Stomach (tissue), 9 donors: ENCODE data around the gene STX1B. TPM values are rescaled to one million over a fixed set of nuclear protein-coding genes. Genes with fewer than 3 reads are reported as not detected.

Source experiments
- DNase-seq, 2 donors: peaks; one replicate each; pipeline versions ENCODE4 v3.0.0 to v3.0.0-alpha.2; 2013 to 2019
- H3K27ac ChIP-seq, 5 donors: fragments of 200-600 bp in 4 of 5; sonication (generic) in 4 of 5; one replicate each; pipeline ENCODE4 v1.5.1; 2013 to 2019; ENCODE audit warnings: mild to moderate bottlenecking in 1 of 5, moderate library complexity in 1 of 5
- H3K27me3 ChIP-seq, 3 donors: fragments of 200-600 bp; sonication (generic); one replicate each; pipeline ENCODE4 v1.5.1; 2017 to 2019; ENCODE audit warnings: mixed run types in 1 of 3
- H3K36me3 ChIP-seq, 4 donors: fragments of 200-600 bp; sonication (generic); 1 replicate in 3 of 4; 2 replicates in 1 of 4; pipeline ENCODE4 v1.5.1; 2016 to 2019
- H3K4me1 ChIP-seq, 4 donors: fragments of 200-600 bp; sonication (generic); one replicate each; pipeline ENCODE4 v1.5.1; 2016 to 2019
- H3K4me3 ChIP-seq, 4 donors: fragments of 200-600 bp; sonication (generic) in 3 of 4; one replicate each; pipeline ENCODE4 v1.5.1; 2016 to 2019; ENCODE audit warnings: mild to moderate bottlenecking in 1 of 4
- H3K9me3 ChIP-seq, 4 donors: fragments of 200-600 bp; sonication (generic); one replicate each; pipeline ENCODE4 v1.5.1; 2016 to 2019
- EP300 ChIP-seq: sonication (generic); formaldehyde crosslinking; IDR thresholded peaks from one replicate; pipeline ENCODE4 v1.6.1; 2017; ENCODE audit warnings: antibody characterized with exemption
- POLR2A ChIP-seq, 4 donors: fragments of 450-650 bp; IDR thresholded peaks; one replicate each; pipeline ENCODE4 v1.6.1; 2016; ENCODE audit warnings: antibody characterized with exemption in 4 of 4, control low read depth in 2 of 4, mild to moderate bottlenecking in 1 of 4, moderate library complexity in 1 of 4
- POLR2AphosphoS5 ChIP-seq, 3 donors: sonication (generic); formaldehyde crosslinking; IDR thresholded peaks; one replicate each; pipeline ENCODE4 v1.6.1; 2016; ENCODE audit warnings: antibody characterized with exemption in 3 of 3
- WGBS, 5 donors: extraction: QIAGEN DNeasy Blood & Tissue Kit in 3 of 5; methylation state at CpG; one replicate each; pipeline versions ENCODE4 v1.1.5 to v1.1.7; 2013 to 2018; 5-methylcytosine and 5-hydroxymethylcytosine counted together
- intact Hi-C: fragments of 100-400 bp; cut with DNase I; formaldehyde crosslinking; loops from one replicate; pipeline ENCODE4 v1.15.1; 2023; ENCODE audit warnings: low total_unique reads
- polyA plus RNA-seq, 3 donors: library from polyadenylated mRNA; stranded (reverse); fragments of 200-250 nt; gene quantifications; one replicate each; pipeline ENCODE4 v1.2.3, GENCODE V29; 2013
- total RNA-seq, 5 donors: library from RNA; depleted of rRNA; stranded (reverse); fragments of >200 nt; gene quantifications; one replicate each; pipeline versions ENCODE4 v1.1.0 to v1.2.3, GENCODE V29; 2014 to 2016
- TF ChIP-seq, protein P1 (sequence below), 7 experiments: fragments of 450-650 bp in 4 of 7; fragments of 200-600 bp in 3 of 7; sonication (generic) in 3 of 7; IDR thresholded peaks; one replicate each; pipeline ENCODE4 v1.5.1; 2016 to 2019; ENCODE audit warnings: antibody characterized with exemption in 7 of 7, control low read depth in 2 of 7, mild to moderate bottlenecking in 1 of 7
- donor health status: healthy with polysubstance abuse.
- donor health status: Bipolar disorder and iron deficiency.
- donor health status: healthy.

The STX1B gene
- total and polyA plus RNA-seq, 8 donors: 0.15 to 1.00 (median 0.66) TPM; not detected in 4

DNA sequence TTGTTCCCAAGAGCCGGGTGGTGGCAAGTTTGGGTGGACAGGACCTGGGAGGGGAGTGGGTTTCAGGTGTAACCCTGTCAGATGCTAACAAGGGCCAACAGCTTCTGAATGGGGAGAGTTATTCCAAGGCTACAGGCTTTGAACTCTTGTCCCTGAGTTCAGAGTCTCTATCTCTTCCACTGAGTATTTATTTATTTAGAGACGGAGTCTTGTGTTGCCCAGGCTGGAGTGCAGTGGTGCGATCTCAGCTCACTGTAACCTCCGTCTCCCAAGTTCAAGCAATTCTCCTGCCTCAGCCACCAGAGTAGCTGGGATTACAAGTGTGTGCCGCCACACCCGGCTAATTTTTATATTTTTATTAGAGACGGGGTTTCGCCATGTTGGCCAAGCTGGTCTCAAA lies 55.4 kb downstream of the STX1B start:
- Histone ChIP-seq H3K27ac (no peak overlapping the region), H3K4me3 (no peak overlapping the region), H3K9me3 (no peaks in the 10 kb centered on the region), H3K27me3 (no peaks in the 10 kb centered on the region), H3K4me1 (peaks cover 37 to 72% (median 66%) of the 10 kb centered on the region in 4 donors), H3K36me3 (peaks cover 3 to 12% (median 10%) of the 10 kb centered on the region in 4 donors)
- no peak for TF ChIP-seq POLR2AphosphoS5 (IDR thresholded peaks at IDR 0.05)
- TF ChIP-seq, protein P1, sequence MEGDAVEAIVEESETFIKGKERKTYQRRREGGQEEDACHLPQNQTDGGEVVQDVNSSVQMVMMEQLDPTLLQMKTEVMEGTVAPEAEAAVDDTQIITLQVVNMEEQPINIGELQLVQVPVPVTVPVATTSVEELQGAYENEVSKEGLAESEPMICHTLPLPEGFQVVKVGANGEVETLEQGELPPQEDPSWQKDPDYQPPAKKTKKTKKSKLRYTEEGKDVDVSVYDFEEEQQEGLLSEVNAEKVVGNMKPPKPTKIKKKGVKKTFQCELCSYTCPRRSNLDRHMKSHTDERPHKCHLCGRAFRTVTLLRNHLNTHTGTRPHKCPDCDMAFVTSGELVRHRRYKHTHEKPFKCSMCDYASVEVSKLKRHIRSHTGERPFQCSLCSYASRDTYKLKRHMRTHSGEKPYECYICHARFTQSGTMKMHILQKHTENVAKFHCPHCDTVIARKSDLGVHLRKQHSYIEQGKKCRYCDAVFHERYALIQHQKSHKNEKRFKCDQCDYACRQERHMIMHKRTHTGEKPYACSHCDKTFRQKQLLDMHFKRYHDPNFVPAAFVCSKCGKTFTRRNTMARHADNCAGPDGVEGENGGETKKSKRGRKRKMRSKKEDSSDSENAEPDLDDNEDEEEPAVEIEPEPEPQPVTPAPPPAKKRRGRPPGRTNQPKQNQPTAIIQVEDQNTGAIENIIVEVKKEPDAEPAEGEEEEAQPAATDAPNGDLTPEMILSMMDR (IDR thresholded peaks at IDR 0.05): no peak
- TF ChIP-seq EP300: no peak
- TF ChIP-seq POLR2A (IDR thresholded peaks at IDR 0.05): no peak
- DNase-seq: no peak
- WGBS, 5 donors: 64 to 71% (median 68%) methylated on average over 8 of the region's 8 CpGs
- intact Hi-C loops: no loop called here

DNA sequence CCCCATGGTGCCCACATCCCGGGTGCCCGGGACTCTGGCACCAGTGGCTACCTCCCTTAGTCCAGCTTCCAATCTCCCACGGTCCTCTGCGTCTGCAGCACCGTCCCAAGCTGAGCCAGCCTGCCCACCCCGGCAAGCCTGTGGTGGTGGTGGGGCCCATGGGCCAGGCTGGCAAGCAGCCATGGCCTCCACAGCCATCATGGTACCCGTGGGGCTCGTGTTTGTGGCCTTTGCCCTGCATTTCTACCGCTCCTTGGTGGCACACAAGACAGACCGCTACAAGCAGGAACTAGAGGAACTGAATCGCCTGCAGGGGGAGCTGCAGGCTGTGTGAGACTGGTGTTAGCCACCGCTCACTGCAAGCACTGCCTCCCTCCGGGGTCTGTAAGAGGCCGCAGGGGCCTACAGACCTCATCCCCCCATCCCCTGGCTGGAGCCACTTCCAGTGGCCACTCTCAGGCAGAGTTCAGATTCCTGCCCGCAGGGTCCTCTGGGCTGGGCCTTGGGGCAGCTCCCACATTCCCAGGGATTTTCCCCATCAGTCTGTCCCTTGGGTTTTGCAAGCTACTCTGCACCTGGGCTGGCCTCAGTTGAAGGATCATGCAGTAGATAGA lies 56.8 kb downstream of the STX1B start:
- Histone ChIP-seq H3K9me3 (no peaks in the 10 kb centered on the region), H3K27me3 (no peaks in the 10 kb centered on the region), H3K4me3 (no peak overlapping the region), H3K36me3 (no peaks in the 10 kb centered on the region), H3K27ac (peak overlapping the region in 3 of 5 donors; percentile 27 to 64 (median 49)), H3K4me1 (peaks cover 30 to 67% (median 63%) of the 10 kb centered on the region in 4 donors)
- peak; percentile 56 to 92 for DNase-seq
- WGBS, 5 donors: 28 to 43% (median 38%) methylated on average over 2 to 15 of the region's 15 CpGs
- intact Hi-C loops: no loop called here
- no peak for TF ChIP-seq POLR2AphosphoS5 (IDR thresholded peaks at IDR 0.05)
- no peak for TF ChIP-seq EP300
- TF ChIP-seq POLR2A (IDR thresholded peaks at IDR 0.05): no peak
- TF ChIP-seq, protein P1 (IDR thresholded peaks at IDR 0.05): peak in 5 of 7 experiments; percentile 15 to 60 (median 32)

DNA sequence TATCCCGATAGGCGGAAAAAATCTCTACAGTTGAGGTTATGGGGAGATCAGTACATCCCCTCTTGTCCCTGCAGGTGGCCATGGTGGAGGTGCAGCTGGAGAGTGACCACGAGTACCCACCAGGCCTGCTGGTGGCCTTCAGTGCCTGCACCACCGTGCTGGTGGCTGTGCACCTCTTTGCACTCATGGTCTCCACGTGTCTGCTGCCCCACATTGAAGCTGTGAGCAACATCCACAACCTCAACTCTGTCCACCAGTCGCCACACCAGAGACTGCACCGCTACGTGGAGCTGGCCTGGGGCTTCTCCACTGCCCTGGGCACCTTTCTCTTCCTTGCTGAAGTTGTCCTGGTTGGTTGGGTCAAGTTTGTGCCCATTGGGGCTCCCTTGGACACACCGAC lies 57.3 kb downstream of the STX1B start:
- no peak for DNase-seq

DNA sequence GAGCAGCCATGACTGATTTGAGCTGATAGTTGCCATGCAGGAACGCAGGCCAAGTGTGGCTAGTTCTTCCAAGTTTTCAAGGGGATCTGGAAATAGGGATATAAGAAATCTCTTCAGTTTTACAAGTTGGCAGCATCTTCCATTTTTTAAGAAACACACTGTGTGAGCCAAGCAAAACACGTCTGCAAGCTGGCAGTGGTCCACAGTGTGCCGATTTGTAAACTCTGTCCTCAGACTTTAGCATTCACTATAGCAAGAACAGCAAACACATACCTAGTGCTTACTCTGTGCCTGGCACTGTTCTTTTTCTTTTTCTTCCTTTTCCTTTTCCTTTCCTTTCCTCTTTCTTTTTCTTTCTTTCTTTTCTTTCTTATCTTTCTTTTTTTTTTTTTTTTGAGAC lies 58.7 kb downstream of the STX1B start:
- Histone ChIP-seq H3K4me3 (no peak overlapping the region), H3K27ac (peak overlapping the region in 4 of 5 donors; percentile 92 to 96 (median 92)), H3K36me3 (peaks cover 0 to 10% (median 6%) of the 10 kb centered on the region in 4 donors), H3K27me3 (no peaks in the 10 kb centered on the region), H3K4me1 (peaks cover 28 to 70% (median 65%) of the 10 kb centered on the region in 4 donors), H3K9me3 (no peaks in the 10 kb centered on the region)
- no peak for TF ChIP-seq POLR2A (IDR thresholded peaks at IDR 0.05)
- peak in 1 of 3 donors; percentile 41 for TF ChIP-seq POLR2AphosphoS5 (IDR thresholded peaks at IDR 0.05)
- intact Hi-C loops: no loop called here
- DNase-seq: peak; percentile 58 to 81
- 12 to 41% (median 19%) methylated on average over 3 of the region's 3 CpGs for WGBS, 5 donors

More for the DNA sequence above, 57.3 kb downstream of the STX1B start:
- intact Hi-C loops: no loop called here
- Histone ChIP-seq H3K36me3 (no peaks in the 10 kb centered on the region), H3K4me1 (peaks cover 28 to 68% (median 64%) of the 10 kb centered on the region in 4 donors), H3K27me3 (no peaks in the 10 kb centered on the region), H3K9me3 (no peaks in the 10 kb centered on the region), H3K4me3 (no peak overlapping the region), H3K27ac (peak overlapping the region in 3 of 5 donors; percentile 27 to 64 (median 49))
- no peak for TF ChIP-seq EP300
- TF ChIP-seq POLR2A (IDR thresholded peaks at IDR 0.05): no peak
- TF ChIP-seq, protein P1 (IDR thresholded peaks at IDR 0.05): no peak
- no peak for TF ChIP-seq POLR2AphosphoS5 (IDR thresholded peaks at IDR 0.05)
- 77 to 85% (median 82%) methylated on average over 4 to 9 of the region's 9 CpGs for WGBS, 5 donors

DNA sequence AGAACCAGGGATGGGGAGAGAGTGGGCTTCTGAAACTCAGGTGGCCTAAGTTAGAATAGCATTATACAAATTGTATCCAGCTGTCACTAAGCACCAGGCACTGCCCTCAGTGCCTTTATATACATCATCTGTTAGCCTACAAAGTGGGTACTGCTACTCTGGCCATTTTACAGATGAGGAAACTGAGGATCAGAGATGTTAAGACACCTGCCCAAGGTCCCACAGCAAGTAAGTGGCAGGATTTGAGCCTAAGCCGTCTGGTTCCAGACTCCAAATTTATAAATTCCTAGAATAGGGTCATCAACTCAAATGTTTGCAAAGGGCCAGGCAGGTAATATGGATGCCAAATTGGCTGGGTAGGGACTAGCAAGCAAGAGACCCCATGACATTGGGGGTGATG lies 59.2 kb downstream of the STX1B start:
- H3K27me3 ChIP-seq: no peaks in the 10 kb centered on the region
- intact Hi-C loops: no loop called here
- peaks cover 0 to 15% (median 11%) of the 10 kb centered on the region in 4 donors for H3K36me3 ChIP-seq
- H3K4me3 ChIP-seq: no peak overlapping the region
- 66 to 78% (median 72%) methylated on average over 1 of the region's 1 CpG for WGBS, 5 donors
- H3K9me3 ChIP-seq: no peaks in the 10 kb centered on the region
- no peak for DNase-seq
- H3K4me1 ChIP-seq: peaks cover 28 to 65% (median 60%) of the 10 kb centered on the region in 4 donors
- TF ChIP-seq, protein P1 (IDR thresholded peaks at IDR 0.05): no peak
- TF ChIP-seq POLR2A (IDR thresholded peaks at IDR 0.05) (no peak), POLR2AphosphoS5 (IDR thresholded peaks at IDR 0.05) (no peak), EP300 (no peak)
- H3K27ac ChIP-seq: peak overlapping the region in 4 of 5 donors; percentile 92 to 96 (median 92)
